Colonic mucosa (tissue), 4 donors: ENCODE results near the gene SLK. TPM values are rescaled to one million over a fixed set of nuclear protein-coding genes. Genes with fewer than 3 reads are reported as not detected.

Source experiments
- DNase-seq: peaks from one replicate; pipeline ENCODE4 v3.0.0-alpha.2; 2020
- H3K27ac ChIP-seq: fragments of 200-600 bp; one replicate; pipeline ENCODE4 v1.8.0; 2021
- H3K27me3 ChIP-seq: fragments of 200-600 bp; one replicate; pipeline ENCODE4 v1.8.0; 2021
- H3K36me3 ChIP-seq: fragments of 200-600 bp; one replicate; pipeline ENCODE4 v1.8.0; 2021
- H3K4me1 ChIP-seq: fragments of 200-600 bp; one replicate; pipeline ENCODE4 v1.8.0; 2021; ENCODE audit warnings: mild to moderate bottlenecking
- H3K4me3 ChIP-seq: fragments of 200-600 bp; one replicate; pipeline ENCODE4 v1.8.0; 2021
- H3K9ac ChIP-seq, 2 donors: one replicate each; pipeline ENCODE4 v1.7.0; 2013; ENCODE audit warnings: control low read depth in 2 of 2, low read depth in 2 of 2, low read length in 2 of 2
- H3K9me3 ChIP-seq: fragments of 200-600 bp; one replicate; pipeline ENCODE4 v1.8.0; 2021
- CTCF ChIP-seq: fragments of 200-600 bp; IDR thresholded peaks from one replicate; pipeline ENCODE4 v1.8.0; 2022; ENCODE audit warnings: antibody characterized with exemption, mild to moderate bottlenecking
- intact Hi-C: fragments of 100-400 bp; cut with DNase I; formaldehyde crosslinking; loops from one replicate; pipeline ENCODE4 v1.14.1; 2022
- total RNA-seq, 2 donors: library from RNA; stranded (reverse); fragmentation: NEBNext Ultra II Directional in 1 of 2; extraction: Animal tissue kit (Norgen Biotek cat#: 25700) in 1 of 2; gene quantifications; one replicate each; pipeline ENCODE4 v1.2.1, GENCODE V29; 2021
- donor health status: healthy.
- donor health status: DM: no; HTN: no; CAD: no.
- donor health status: DM: no; HTN: no; CAD: no.

The SLK gene
- total RNA-seq, 2 donors from 2014 or later = 35.5 to 51.6 TPM

GRCh38 chr10:103951942-103952341 is 15.0 kb upstream of the SLK start:
- Histone ChIP-seq H3K4me1 (no peaks in the 10 kb centered on the region), H3K27me3 (no peaks in the 10 kb centered on the region), H3K9me3 (no peaks in the 10 kb centered on the region), H3K27ac (no peak overlapping the region), H3K4me3 (no peak overlapping the region), H3K36me3 (no peaks in the 10 kb centered on the region), H3K9ac (no peak overlapping the region)
- TF ChIP-seq CTCF = no peak
- intact Hi-C loops = no loop called here
- no peak for DNase-seq

GRCh38 chr10:103954543-103954942 is 12.4 kb upstream of the SLK start:
- no peak for TF ChIP-seq CTCF
- no peak overlapping the region for H3K4me3 ChIP-seq
- H3K9me3 ChIP-seq = no peaks in the 10 kb centered on the region
- no peaks in the 10 kb centered on the region for H3K36me3 ChIP-seq
- intact Hi-C loops = no loop called here
- no peaks in the 10 kb centered on the region for H3K4me1 ChIP-seq
- DNase-seq = no peak
- no peak overlapping the region for H3K27ac ChIP-seq
- H3K9ac ChIP-seq = no peak overlapping the region
- H3K27me3 ChIP-seq = no peaks in the 10 kb centered on the region

GRCh38 chr10:103958996-103959395 is 7.9 kb upstream of the SLK start:
- Histone ChIP-seq H3K9me3 (no peaks in the 10 kb centered on the region), H3K27ac (no peak overlapping the region), H3K4me1 (no peaks in the 10 kb centered on the region), H3K36me3 (no peaks in the 10 kb centered on the region), H3K4me3 (no peak overlapping the region), H3K27me3 (no peaks in the 10 kb centered on the region), H3K9ac (no peak overlapping the region)
- no peak for TF ChIP-seq CTCF
- DNase-seq = no peak
- intact Hi-C loops = no loop called here

GRCh38 chr10:103960103-103960502 is 6.8 kb upstream of the SLK start:
- intact Hi-C loops = no loop called here
- H3K27ac ChIP-seq = no peak overlapping the region
- no peak overlapping the region for H3K9ac ChIP-seq
- TF ChIP-seq CTCF = no peak
- no peak overlapping the region for H3K4me3 ChIP-seq
- H3K27me3 ChIP-seq = no peaks in the 10 kb centered on the region
- H3K4me1 ChIP-seq = no peaks in the 10 kb centered on the region
- no peaks in the 10 kb centered on the region for H3K9me3 ChIP-seq
- no peaks in the 10 kb centered on the region for H3K36me3 ChIP-seq
- no peak for DNase-seq

DNA sequence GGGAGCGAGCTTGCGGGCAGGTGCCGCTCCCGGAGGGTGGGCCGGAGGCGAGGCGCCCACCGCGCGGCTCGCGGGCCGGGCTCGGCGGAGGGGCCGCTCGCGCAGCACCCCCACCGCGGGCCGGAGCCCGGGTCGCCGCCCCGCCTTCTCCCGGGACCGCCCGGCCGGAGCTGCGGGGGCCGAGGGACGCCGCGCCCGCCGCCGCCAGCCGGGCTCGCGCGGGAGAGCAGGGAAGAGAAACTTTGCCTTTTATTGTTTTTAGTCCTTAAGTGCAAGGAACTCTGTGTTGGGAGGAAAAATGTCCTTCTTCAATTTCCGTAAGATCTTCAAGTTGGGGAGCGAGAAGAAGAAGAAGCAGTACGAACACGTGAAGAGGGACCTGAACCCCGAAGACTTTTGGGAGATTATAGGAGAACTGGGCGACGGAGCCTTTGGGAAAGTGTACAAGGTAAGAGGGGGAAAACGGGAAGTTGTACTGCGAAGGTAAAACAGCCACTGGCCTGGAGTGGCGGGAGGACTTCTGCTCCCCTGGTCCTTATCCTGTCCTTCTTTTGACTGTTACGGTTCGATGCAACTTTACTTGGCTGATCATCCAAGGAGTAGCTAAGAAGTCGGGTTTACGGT is 620 bp downstream of the SLK start:
- Histone ChIP-seq H3K27me3 (no peaks in the 10 kb centered on the region), H3K27ac (peak overlapping the region; percentile 90), H3K9me3 (no peaks in the 10 kb centered on the region), H3K36me3 (no peaks in the 10 kb centered on the region), H3K4me1 (peaks cover 3% of the 10 kb centered on the region), H3K9ac (peak overlapping the region; percentile 98 to 99), H3K4me3 (peak overlapping the region; percentile 77)
- peak; percentile 50 for DNase-seq
- intact Hi-C loops = loop anchor here (5.0 kb wide), 1 partner anchor 150 kb away; no protein-coding TSS in a partner anchor
- TF ChIP-seq CTCF = no peak
